ENCODE measurements around the gene NUTF2.
A peak's percentile ranks its signal among the peaks of the same experiment; 100 is the strongest.
"Not testable (repeated sequence)": the region's sequence is repeated elsewhere in the genome, so short reads cannot be mapped to it uniquely, and the experiment has no call there.

Gene NUTF2

GRCh38 chr16:67846320-67847063, at the start of gene NUTF2:
TSS of gene NUTF2 (plus strand) at chr16:67846933. CDS start at chr16:67865131, 18,198 bp downstream.
- peak; percentile 81 for DNase-seq

- no peak for DNase-seq
Observed at GRCh38 chr16:67800338-67800926, 46.3 kb upstream of the NUTF2 start.

DNA sequence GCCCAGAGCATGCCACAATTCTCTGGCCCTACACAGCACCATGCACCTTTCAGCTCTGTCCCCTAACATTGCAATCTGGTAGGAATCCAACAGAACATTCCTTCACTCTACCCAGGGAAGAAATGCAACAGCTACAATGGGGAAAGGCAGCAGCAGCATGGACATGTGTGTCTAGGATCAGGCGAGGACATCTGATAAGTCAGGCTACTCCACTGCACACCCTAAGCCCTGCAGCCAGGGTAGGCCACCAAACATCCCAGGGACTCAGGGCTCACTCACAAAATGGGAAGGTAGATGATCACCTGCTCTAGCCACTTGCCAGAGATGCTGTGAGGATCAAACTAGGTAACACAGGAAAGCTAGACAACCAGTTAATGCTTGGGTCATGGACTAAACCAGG, 45.5 kb upstream of the NUTF2 start:
- DNase-seq = no peak

GRCh38 chr16:67801883-67802282, 44.9 kb upstream of the NUTF2 start:
- no peak for DNase-seq

- no peak for DNase-seq
Observed at GRCh38 chr16:67803894-67804293, 42.8 kb upstream of the NUTF2 start.

- no peak for DNase-seq
Observed at GRCh38 chr16:67804853-67805542, 41.7 kb upstream of the NUTF2 start.

- no peak for DNase-seq
Observed at GRCh38 chr16:67805718-67806427, 40.9 kb upstream of the NUTF2 start.

GRCh38 chr16:67806428-67807147, 40.1 kb upstream of the NUTF2 start, which contains the start of the genes RANBP10 and TSNAXIP1:
TSS of gene RANBP10 (minus strand) at chr16:67806560. CDS start at chr16:67806536, 24 bp downstream.
TSS of gene TSNAXIP1 (plus strand) at chr16:67806889. CDS start at chr16:67807150, 261 bp downstream.
- DNase-seq = peak; percentile 96

GRCh38 chr16:67807148-67807682, 39.5 kb upstream of the NUTF2 start:
- DNase-seq = no peak

DNA sequence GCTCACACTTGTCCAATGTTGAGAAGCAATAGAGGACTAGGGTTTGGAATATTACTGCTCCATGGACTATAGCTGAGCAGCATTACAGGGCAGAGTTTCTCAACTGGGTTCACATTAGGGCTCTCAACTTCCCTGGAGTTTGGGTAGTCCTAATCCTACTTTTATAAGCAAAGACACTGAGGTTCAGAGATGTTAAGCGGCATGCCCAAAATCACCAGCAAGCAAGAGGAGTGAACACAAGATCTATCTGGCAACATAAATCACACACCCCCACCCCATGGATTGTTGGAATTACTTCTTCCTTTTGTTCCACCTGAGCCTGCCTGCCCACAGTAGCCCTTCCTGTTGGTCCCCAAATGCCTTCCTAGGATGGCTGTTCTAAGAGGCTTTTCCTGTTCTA, 34.8 kb upstream of the NUTF2 start:
- no peak for DNase-seq

DNA sequence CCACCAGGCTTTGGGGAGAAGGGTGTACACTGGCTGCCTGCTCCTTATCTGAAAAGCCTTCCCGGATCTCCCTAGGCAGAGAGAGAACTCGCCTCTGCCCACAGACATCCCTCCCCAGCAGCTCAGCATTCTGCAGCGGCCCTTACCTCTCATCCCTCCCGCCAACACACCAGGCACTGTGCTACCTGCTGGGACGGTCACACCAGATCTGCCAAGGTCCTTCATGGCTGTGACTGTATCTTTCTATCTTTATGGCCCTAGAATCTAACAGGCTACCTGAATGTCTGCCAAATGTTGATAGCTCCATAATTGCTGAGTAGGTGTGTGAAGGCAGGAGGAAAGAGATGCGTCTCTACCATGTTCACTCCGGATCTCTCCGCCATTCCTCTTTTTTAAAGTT, 32.2 kb upstream of the NUTF2 start:
- DNase-seq = no peak

DNA sequence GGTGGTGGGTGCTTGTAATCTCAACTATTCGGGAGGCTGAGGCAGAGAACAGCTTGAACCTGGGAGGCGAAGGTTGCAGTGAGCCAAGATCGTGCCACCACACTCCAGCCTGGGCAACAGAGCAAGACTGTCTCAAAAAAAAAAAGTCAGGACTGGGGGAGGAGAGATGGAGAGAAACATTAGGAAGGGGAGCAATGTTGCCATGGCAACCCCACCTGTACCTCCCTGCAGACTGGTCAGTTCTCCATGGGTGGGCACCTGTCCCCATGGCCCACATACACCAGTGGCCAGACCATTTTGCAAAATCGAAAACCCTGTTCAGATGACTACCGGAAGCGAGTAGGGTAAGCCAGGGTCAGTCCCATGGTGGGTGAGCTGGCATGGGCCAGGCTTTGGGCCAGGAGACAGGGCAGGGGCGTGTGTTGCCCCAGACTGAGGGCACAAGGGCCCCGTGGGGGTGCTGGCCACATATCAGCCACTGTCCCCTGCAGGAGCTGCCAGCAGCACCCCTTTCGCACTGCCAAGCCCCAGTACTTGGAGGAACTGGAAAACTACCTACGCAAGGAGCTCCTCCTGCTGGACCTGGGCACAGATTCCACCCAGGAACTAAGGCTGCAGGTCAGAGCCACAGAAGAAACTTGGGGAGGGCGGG, 26.0 kb upstream of the NUTF2 start:
- no peak for DNase-seq

DNA sequence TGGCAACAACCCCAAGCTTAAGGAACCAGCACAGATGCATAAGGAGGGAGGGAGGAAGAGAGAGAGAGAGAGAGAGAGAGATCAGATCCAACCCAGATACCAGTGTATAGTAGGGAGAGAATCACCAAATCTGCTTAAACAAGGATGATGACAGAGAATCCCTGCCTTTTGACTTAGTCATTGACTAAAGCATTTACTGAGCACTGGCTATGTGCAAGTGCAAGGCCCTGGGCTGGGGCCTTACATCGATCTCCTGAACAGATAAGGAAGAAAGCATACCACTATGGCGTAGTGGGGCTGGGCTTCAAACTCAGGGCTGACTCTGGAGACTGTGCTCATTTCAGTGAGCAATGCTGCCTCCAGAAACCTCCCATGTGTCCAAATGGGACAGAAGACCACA, 24.2 kb upstream of the NUTF2 start:
- DNase-seq = no peak

- DNase-seq = no peak
Observed at GRCh38 chr16:67825119-67825518, 21.6 kb upstream of the NUTF2 start.

DNA sequence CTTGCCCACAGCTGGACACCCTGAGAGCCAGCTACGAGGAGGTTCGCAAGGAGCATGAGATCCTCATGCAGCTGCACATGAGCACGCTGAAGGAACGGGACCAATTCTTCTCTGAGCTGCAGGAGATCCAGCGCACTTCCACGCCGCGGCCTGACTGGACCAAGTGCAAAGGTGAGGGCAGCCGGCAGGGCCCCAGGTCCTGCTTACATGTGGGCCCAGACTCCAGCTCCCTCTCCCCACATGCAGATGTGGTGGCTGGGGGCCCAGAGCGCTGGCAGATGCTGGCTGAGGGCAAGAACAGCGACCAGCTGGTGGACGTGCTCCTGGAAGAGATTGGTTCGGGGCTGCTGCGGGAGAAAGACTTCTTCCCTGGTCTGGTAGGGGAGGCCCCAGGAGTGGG, 20.8 kb upstream of the NUTF2 start:
- no peak for DNase-seq

DNA sequence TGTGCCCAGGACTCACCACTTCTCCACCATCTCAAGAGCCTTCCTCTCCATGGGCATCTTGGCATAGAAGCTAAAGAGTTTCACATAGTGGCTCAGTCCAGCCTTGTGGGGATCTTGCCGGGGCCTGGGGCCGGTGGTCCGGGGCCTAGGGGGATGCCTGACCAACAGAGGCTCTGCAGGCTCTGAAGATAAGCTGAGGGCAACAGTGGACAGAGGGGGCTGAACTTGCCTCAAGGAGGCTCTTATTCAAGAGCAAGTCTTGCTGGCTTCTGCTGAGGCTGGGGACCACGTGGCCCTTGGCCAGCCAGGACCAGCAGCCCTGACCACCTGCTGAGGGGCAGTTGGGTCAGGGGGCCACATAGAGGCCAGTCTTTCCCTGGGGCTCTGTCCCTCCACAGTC, 18.1 kb upstream of the NUTF2 start:
- no peak for DNase-seq

GRCh38 chr16:67833030-67833414, 13.7 kb upstream of the NUTF2 start:
- no peak for DNase-seq

DNA sequence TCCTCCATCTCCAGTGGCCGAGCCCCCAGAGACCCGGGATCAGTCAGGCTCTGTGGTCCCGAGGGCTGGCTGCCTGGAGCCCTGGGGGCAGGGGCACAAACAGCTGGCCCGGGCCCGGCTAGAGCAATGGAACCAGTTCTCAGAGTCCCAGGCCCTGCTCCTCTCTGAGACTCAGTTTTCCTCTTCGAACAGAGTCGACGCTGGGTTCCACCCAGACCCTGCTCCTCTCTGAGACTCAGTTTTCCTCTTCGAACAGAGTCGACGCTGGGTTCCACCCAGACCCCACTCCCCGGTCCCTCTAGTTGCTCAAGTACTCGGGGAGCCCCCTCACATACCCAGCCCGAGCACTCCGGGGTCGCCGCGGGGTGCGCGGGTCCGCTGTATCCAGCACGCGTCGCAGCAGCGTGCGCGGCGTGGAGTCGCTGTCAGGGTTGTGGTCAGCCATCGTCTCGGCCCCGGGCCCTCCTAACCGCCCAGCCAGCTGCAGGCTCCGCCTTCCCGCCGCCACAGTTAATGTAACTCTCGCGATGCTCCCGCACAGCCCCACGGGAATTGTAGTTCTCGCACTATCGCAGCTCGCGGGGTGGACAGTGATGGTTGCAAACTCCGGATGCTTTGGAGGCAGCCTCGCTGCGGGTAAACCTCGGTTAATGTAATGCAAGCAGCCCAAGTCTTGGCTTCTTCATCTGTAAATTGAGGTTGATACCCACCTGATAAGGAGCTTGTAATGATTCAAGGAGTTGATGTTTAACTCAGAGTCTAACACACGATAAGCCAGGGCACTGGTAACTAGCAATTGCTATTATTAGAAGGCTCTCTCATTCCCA, 13.1 kb upstream of the NUTF2 start:
- DNase-seq = peak; percentile 63

- DNase-seq = no peak
Observed at GRCh38 chr16:67834242-67834614, 12.5 kb upstream of the NUTF2 start.

GRCh38 chr16:67837190-67837589, 9.5 kb upstream of the NUTF2 start:
- not testable (repeated sequence) for DNase-seq

DNA sequence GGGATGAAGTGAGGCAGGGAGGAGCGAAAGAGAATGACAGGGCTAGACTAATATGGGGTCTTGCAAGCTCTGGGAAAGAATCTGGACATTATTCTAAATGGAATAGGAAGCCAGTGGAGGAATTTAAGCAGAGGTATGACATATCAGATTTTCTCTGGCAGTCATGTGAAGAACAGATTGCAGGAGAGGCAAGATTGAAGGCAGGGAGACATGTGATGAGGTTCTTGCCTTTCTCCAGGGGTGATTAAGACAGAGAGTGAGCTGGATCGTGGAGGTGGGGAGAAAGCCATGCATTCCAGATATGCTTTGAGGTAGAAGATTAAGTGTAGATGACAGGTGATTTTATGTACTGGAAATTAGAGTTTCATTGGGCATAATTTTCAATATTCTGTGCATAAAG, 8.9 kb upstream of the NUTF2 start:
- no peak for DNase-seq
